Measurements from ENCODE around the gene CACNB3. TPM values are rescaled to one million over a fixed set of nuclear protein-coding genes. Genes with fewer than 3 reads are reported as not detected.

Gene CACNB3
- total and polyA plus RNA-seq, 9 of the 15 experiments (the other 6 are each of a cell fraction or from before 2014, with no cell fraction given) = 0.24 to 2.0 (median 1.5) TPM

GRCh38 chr12:48810903-48811431 is 7.3 kb upstream of the CACNB3 start:
- H3K4me2 ChIP-seq (ENCODE audit: insufficient read depth, low read length) = no peak overlapping the region
- no peak overlapping the region for H3K9ac ChIP-seq (ENCODE audit: insufficient read depth in 1 of 2, low read depth in 2 of 2, low read length in 2 of 2)
- H3K27me3 ChIP-seq (ENCODE audit: control insufficient read depth in 2 of 2, insufficient read depth in 2 of 2, low read length in 2 of 2) = no peaks in the 10 kb centered on the region
- ChIA-PET CTCF (ENCODE audit: low intra/inter-chr PET ratio) (interaction anchor here (0.7 kb wide), 1 partner anchor 63 kb away, joined by 3 read pairs; no protein-coding TSS in a partner anchor), POLR2A (interaction anchor here (0.7 to 2.4 kb wide), 3 partner anchors 10 to 157 kb away, joined by 3 to 8 read pairs (median 3); no protein-coding TSS in a partner anchor)
- BruUV-seq (replicated peaks) = no TSS peak
- no peak overlapping the region for H3K4me3 ChIP-seq
- no peaks in the 10 kb centered on the region for H3K9me1 ChIP-seq (ENCODE audit: control insufficient read depth, insufficient read depth, low read length)
- no peaks in the 10 kb centered on the region for H4K20me1 ChIP-seq (replicated peaks; ENCODE audit: control insufficient read depth, insufficient read depth, low read length)
- H3K27ac ChIP-seq (ENCODE audit: extremely low read depth, low read depth, low read length) = no peak overlapping the region
- no peak overlapping the region for H2AFZ ChIP-seq (ENCODE audit: low read depth, low read length)
- whole genome bisulfite sequencing (ENCODE audit: insufficient coverage, low coverage, missing lambda C conversion rate) = 18% methylated on average over 5 of the region's 5 CpGs
- FAIRE-seq (no peak), DNase-seq (ENCODE audit: extremely low read depth in 1 of 4, low spot score in 3 of 4) (no peak), ATAC-seq (no peak)
- H3K36me3 ChIP-seq (ENCODE audit: control insufficient read depth, insufficient read depth, low read length) = no peaks in the 10 kb centered on the region
- intact Hi-C loops (cut with micrococcal nuclease) = no loop called here
- in situ Hi-C loops (cut with MboI) = no loop called here
- no peaks in the 10 kb centered on the region for H3K79me2 ChIP-seq (ENCODE audit: control insufficient read depth, insufficient read depth, low read length)
- H3K4me1 ChIP-seq (replicated peaks in 1 of 2; ENCODE audit: control insufficient read depth in 2 of 2, insufficient read depth in 2 of 2, low read length in 2 of 2) = peaks cover 4 to 24% of the 10 kb centered on the region in 2 experiments; a peak in 3 of 5 replicates
- H3K9me3 ChIP-seq (replicated peaks; ENCODE audit: control insufficient read depth, insufficient read depth, low read depth, low read length) = no peaks in the 10 kb centered on the region
- TF ChIP-seq RCOR1 (IDR thresholded peaks at IDR 0.05; ENCODE audit: borderline replicate concordance in 1 of 2, low read depth in 2 of 2, low read length in 2 of 2) = 0 out of 4 replicates have a peak, but pooled peaks of 1 of the 2 experiments have one; percentile 16
- TF ChIP-seq NUFIP1 (IDR thresholded peaks at IDR 0.05; ENCODE audit: partially characterized antibody) = no peak
- TF ChIP-seq ZNF253 (CRISPR knock-in tag; conservative IDR thresholded peaks at IDR 0.05) = no peak
- TF ChIP-seq PHF20 (IDR thresholded peaks at IDR 0.05; ENCODE audit: partially characterized antibody) = no peak
- TF ChIP-seq EGR1 (conservative IDR thresholded peaks at IDR 0.05) = peak; percentile 47; the same call in 1 of the 2 replicates
- no peak for TF ChIP-seq MGA (IDR thresholded peaks at IDR 0.05)
- TF ChIP-seq, protein P1, sequence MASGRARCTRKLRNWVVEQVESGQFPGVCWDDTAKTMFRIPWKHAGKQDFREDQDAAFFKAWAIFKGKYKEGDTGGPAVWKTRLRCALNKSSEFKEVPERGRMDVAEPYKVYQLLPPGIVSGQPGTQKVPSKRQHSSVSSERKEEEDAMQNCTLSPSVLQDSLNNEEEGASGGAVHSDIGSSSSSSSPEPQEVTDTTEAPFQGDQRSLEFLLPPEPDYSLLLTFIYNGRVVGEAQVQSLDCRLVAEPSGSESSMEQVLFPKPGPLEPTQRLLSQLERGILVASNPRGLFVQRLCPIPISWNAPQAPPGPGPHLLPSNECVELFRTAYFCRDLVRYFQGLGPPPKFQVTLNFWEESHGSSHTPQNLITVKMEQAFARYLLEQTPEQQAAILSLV (tag; IDR thresholded peaks at IDR 0.05) = no peak
- no peak for TF ChIP-seq ARID1B (IDR thresholded peaks at IDR 0.05)
- no peak for TF ChIP-seq SRF (CRISPR knock-in tag; IDR thresholded peaks at IDR 0.05)
- no peak for TF ChIP-seq SP2 (IDR thresholded peaks at IDR 0.05; ENCODE audit: extremely low read depth, low read depth, low read length, poor library complexity, severe bottlenecking)
